GM12875 (cell line): Measurements from ENCODE around the gene ECM1.

Experiments
- H3K4me3 ChIP-seq: one replicate; pipeline ENCODE4 v1.5.1; 2011; ENCODE audit warnings: low read depth, low read length, control low read depth
- CTCF ChIP-seq: IDR thresholded peaks from 2 replicates; pipeline ENCODE4 v1.5.1; 2011; ENCODE audit warnings: low read depth, mild to moderate bottlenecking, control low read depth, inconsistent platforms, low read length, moderate library complexity, borderline replicate concordance; ENCODE audit not compliant: insufficient read depth

ECM1 gene

GRCh38 chr1:150561974-150562445 lies 54.1 kb downstream of the ECM1 start:
- H3K4me3 ChIP-seq, result peak overlapping the region; percentile 62
- no peak for TF ChIP-seq CTCF

DNA sequence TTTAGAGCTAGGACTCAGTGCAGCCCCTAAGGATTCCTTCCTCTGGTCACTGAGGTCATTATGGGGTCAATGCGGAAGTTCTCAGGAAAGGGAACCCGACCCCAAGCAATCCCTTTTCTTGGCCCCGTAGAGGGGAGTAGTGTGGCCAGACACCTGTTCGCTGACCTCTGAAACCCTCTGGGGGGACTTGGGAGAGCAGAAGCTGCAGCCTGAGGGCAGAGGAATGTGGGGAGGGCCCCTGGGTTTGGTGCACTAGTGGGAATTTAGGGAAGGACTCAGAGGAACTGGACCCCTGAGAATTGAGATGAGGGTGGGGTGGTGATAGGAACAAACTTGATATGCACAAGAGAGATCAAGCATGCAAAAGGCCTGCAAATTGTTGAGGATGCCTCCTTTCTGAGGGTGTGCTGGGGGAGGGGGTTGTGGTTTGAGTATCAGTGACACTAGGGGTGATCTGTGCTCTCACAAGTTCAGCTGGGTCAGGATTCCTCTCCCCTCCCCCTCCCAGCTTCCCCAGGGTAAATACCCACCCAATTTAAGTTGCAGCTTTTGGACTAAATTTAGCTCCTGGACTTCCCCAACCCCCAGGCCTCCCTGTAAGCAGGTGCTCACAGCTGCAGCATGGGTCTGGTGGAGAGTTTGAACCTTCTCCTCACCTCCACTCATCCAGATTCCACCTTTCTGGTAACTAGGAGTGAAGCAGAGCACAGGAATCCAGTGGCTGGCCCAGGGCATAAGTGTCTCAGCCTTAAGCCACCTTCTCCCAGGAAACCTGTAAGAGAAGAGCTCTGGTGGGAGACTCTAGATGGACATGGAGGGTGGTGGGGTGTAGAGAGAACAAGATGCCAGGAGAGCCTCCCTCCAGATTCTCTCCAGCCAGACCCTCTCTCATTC lies 54.8 kb downstream of the ECM1 start:
- peak overlapping the region; percentile 62 for H3K4me3 ChIP-seq
- no peak for TF ChIP-seq CTCF
